ENCODE data around the gene C19orf67. TPM values are rescaled to one million over a fixed set of nuclear protein-coding genes. Genes with fewer than 3 reads are reported as not detected.

C19orf67 gene
- total RNA-seq, 4 donors from 2014 or later: not detected

DNA sequence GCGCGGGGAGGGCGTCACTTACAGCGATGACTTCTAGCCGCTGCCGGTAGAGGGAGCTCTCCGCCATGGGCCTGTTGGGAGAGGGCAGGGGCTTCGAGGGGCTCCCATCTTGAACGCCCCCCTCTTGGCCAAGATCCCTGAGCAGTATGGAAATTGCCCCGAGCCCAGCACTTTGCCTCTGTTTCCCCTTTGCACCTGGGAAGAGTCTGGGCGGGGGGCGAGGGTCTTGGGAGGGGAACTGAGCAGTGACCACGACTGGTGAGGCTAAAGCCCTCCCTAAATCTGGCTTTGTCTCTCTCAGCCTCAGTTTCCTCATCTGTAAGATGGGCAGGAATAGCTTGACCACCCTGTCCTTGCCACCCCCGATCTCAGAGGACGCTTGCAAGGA lies 26.5 kb downstream of the C19orf67 start:
- Histone ChIP-seq H3K4me1 (peaks cover 0 to 4% of the 10 kb centered on the region in 2 donors), H3K27ac (no peak overlapping the region), H3K4me3 (no peak overlapping the region), H3K9me3 (no peaks in the 10 kb centered on the region), H3K36me3 (no peaks in the 10 kb centered on the region), H3K27me3 (peaks cover 20 to 60% (median 42%) of the 10 kb centered on the region in 3 donors)
- no peak for ATAC-seq
- no peak for DNase-seq
- TF ChIP-seq POLR2A (IDR thresholded peaks at IDR 0.05): no peak
- TF ChIP-seq, protein P1, sequence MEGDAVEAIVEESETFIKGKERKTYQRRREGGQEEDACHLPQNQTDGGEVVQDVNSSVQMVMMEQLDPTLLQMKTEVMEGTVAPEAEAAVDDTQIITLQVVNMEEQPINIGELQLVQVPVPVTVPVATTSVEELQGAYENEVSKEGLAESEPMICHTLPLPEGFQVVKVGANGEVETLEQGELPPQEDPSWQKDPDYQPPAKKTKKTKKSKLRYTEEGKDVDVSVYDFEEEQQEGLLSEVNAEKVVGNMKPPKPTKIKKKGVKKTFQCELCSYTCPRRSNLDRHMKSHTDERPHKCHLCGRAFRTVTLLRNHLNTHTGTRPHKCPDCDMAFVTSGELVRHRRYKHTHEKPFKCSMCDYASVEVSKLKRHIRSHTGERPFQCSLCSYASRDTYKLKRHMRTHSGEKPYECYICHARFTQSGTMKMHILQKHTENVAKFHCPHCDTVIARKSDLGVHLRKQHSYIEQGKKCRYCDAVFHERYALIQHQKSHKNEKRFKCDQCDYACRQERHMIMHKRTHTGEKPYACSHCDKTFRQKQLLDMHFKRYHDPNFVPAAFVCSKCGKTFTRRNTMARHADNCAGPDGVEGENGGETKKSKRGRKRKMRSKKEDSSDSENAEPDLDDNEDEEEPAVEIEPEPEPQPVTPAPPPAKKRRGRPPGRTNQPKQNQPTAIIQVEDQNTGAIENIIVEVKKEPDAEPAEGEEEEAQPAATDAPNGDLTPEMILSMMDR (IDR thresholded peaks at IDR 0.05 in 4 of 5, conservative IDR thresholded peaks at IDR 0.05 in 1 of 5): peak in 4 of 5 experiments; percentile 49 to 68 (median 56)
- in situ Hi-C loops (cut with MboI; ENCODE audit: low sequenced_read_pairs in 4 of 4): loop anchor here (10.0 to 25.0 kb wide), 3 partner anchors 164 to 472 kb away; no protein-coding TSS in a partner anchor
- intact Hi-C loops (cut with DNase I; ENCODE audit: low total_unique reads): no loop called here

DNA sequence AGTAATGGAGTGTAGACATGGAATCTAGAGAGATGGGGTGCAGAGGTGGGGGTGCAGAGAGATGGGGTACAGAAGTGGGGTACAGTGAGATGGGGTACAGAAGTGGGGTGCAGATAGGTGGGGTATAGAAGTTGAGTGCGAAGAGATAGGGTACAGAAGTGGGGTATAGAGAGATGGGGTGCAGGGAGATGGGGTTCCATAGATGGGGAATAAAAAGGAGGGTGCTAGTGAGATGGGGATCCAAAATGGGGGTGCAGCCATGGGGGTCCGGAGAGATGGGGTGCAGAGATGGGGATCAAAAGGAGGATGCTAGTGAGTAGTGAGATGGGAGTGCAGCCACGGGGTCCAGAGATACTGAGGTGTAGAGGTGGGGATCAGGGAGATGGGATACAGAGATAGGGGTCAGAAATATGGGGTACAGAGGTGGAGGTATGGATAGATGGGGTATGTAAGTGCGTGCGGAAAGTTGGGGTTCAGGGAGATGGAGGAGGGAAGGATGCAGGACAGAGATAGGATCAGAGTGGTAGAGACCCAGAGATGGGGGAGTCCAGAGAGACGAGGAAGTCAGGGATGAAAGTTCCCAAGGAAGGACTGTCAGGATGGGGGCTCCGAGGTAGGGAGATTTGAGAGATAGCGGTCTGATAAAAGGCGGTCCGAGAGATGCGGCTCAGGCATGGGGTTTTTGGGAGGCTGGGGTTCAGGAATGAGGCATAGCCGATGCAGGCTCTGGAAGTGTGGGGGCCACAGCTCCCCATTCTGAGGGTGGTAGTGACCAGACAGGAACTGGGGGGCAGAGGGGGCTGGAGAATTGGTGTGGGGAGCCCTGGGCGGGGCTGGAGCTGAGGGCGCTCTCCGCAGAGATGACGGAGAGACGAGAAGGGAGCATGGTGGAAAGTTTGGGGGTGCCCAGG lies 27.1 kb downstream of the C19orf67 start:
- Histone ChIP-seq H3K36me3 (no peaks in the 10 kb centered on the region), H3K4me3 (no peak overlapping the region), H3K9me3 (no peaks in the 10 kb centered on the region), H3K27me3 (peaks cover 20 to 59% (median 42%) of the 10 kb centered on the region in 3 donors), H3K27ac (no peak overlapping the region), H3K4me1 (peaks cover 0 to 4% of the 10 kb centered on the region in 2 donors)
- in situ Hi-C loops (cut with MboI; ENCODE audit: low sequenced_read_pairs in 4 of 4) (loop anchor here (10.0 to 25.0 kb wide), 3 partner anchors 164 to 471 kb away; no protein-coding TSS in a partner anchor), intact Hi-C loops (cut with DNase I; ENCODE audit: low total_unique reads) (no loop called here)
- ATAC-seq (no peak), DNase-seq (no peak)
- TF ChIP-seq, protein P1 (IDR thresholded peaks at IDR 0.05 in 4 of 5, conservative IDR thresholded peaks at IDR 0.05 in 1 of 5): no peak
- TF ChIP-seq POLR2A (IDR thresholded peaks at IDR 0.05): no peak

DNA sequence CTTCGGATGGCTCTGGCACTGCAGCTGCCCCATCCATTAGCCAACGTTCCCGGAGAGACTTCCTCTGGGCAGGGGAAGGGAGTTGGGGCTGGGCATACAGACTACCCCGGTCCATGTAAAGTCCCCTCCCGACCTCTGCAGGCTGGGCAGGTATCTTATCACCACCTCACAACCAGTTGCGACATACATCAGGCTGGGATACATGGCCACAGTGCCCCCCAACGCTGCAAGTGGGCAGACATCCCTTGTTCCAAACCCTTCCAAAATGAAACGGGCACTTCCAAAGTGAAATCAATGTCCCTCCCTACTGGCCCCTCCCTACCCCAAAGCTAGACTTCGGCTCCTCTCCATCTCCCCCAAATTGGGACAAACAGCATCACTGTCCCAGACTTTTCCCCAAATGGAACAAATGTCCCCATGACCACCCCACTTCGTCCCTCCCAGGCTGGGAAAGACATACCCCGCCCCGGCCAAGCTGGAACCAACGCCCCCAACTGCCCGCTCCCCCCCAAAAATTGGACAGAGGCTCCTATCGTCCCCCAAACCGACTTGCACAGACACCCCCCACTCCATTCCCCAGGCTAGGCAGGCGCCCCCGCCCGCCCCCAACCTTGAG lies 28.7 kb downstream of the C19orf67 start:
- TF ChIP-seq, protein P1 (IDR thresholded peaks at IDR 0.05 in 4 of 5, conservative IDR thresholded peaks at IDR 0.05 in 1 of 5): no peak
- TF ChIP-seq POLR2A (IDR thresholded peaks at IDR 0.05): no peak
- in situ Hi-C loops (cut with MboI; ENCODE audit: low sequenced_read_pairs in 4 of 4): loop anchor here (10.0 to 25.0 kb wide), 3 partner anchors 162 to 470 kb away; no protein-coding TSS in a partner anchor
- peaks cover 0 to 4% of the 10 kb centered on the region in 2 donors for H3K4me1 ChIP-seq
- H3K27me3 ChIP-seq: peaks cover 20 to 51% (median 42%) of the 10 kb centered on the region in 3 donors
- no peak overlapping the region for H3K27ac ChIP-seq
- ATAC-seq (no peak), DNase-seq (no peak)
- no peaks in the 10 kb centered on the region for H3K36me3 ChIP-seq
- H3K4me3 ChIP-seq: peak overlapping the region; percentile 32 to 47 (median 39)
- no peaks in the 10 kb centered on the region for H3K9me3 ChIP-seq
- intact Hi-C loops (cut with DNase I; ENCODE audit: low total_unique reads): no loop called here

DNA sequence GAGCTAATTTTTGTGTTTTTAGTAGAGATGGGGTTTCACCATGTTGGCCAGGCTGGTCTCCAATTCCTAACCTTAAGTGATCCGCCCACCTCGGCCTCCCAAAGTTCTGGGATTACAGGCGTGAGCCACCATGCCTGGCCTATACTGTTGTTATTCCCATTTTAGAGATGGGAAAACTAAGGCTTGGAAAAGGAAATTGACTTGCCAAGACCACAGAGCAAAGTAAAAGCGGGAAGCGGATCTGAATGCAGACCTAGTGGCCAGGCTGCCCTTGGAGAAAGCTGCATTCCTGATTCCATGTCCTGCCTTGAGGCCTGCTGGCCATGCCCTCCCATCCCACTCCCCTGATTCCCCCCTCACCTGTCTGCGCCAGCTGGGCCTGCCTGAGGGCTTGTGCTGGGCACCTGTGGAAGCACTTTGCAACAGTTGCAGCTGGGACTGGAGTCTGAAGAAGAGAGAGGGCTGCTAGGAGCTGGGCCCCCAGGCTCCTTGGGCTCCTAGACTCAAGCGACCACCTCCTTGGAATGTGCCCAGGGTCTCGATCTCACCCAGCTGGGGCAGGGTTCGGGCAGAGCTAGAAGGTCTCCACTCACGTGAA lies 29.4 kb downstream of the C19orf67 start:
- in situ Hi-C loops (cut with MboI; ENCODE audit: low sequenced_read_pairs in 4 of 4): loop anchor here (10.0 to 25.0 kb wide), 3 partner anchors 161 to 469 kb away; no protein-coding TSS in a partner anchor
- intact Hi-C loops (cut with DNase I; ENCODE audit: low total_unique reads): no loop called here

More for the DNA sequence above, 29.4 kb downstream of the C19orf67 start:
- TF ChIP-seq, protein P1 (IDR thresholded peaks at IDR 0.05 in 4 of 5, conservative IDR thresholded peaks at IDR 0.05 in 1 of 5): no peak
- TF ChIP-seq POLR2A (IDR thresholded peaks at IDR 0.05): no peak
- Histone ChIP-seq H3K4me1 (peaks cover 0 to 4% of the 10 kb centered on the region in 2 donors), H3K27ac (no peak overlapping the region), H3K27me3 (peaks cover 20 to 44% (median 42%) of the 10 kb centered on the region in 3 donors), H3K36me3 (no peaks in the 10 kb centered on the region), H3K4me3 (no peak overlapping the region), H3K9me3 (no peaks in the 10 kb centered on the region)
- no peak for ATAC-seq
- DNase-seq: no peak
